B cell (primary cell): ENCODE data around the gene SYNE1. TPM values are rescaled to one million over a fixed set of nuclear protein-coding genes. Genes with fewer than 3 reads are reported as not detected.

ENCODE experiments used
- ATAC-seq: fragments of 200-7000 bp; cut with Tn5 transposase; one replicate; pipeline ENCODE4 v1.10.0; 2021; ENCODE audit warnings: low read depth, mild to moderate bottlenecking, moderate number of reproducible peaks, moderate library complexity
- CTCF ChIA-PET: fragments of 350-600 bp; sonication (Branson Sonifier 250); formaldehyde crosslinking; loops from one replicate; lab custom pipeline; 2021; ENCODE audit warnings: antibody characterized with exemption, inconsistent platforms; lab: Charles Lee
- POLR2A ChIA-PET: fragments of 350-600 bp; sonication (Branson Sonifier 250); formaldehyde crosslinking; loops from one replicate; lab custom pipeline; 2021; ENCODE audit warnings: antibody characterized with exemption; lab: Charles Lee
- DNase-seq: peaks from one replicate; pipeline ENCODE4 v3.0.0; 2013
- H2AFZ ChIP-seq: 2 replicates; pipeline ENCODE4 v1.6.1; 2012; ENCODE audit warnings: mild to moderate bottlenecking, low read depth, low read length; ENCODE audit not compliant: insufficient read depth, poor library complexity, severe bottlenecking
- H3K27ac ChIP-seq, 2 donors: 1 replicate in 1 of 2; 2 replicates in 1 of 2; pipeline ENCODE4 v1.5.1; 2012 to 2013; ENCODE audit warnings: low read length in 2 of 2, mild to moderate bottlenecking in 2 of 2, moderate library complexity in 1 of 2
- H3K27me3 ChIP-seq, 4 experiments: fragments of 200-600 bp in 1 of 4; sonication (generic) in 1 of 4; replicated peaks in 1 of 4; 1 replicate in 2 of 4; 2 replicates in 2 of 4; pipeline versions ENCODE4 v1.6.1 to v1.7.0; 2013 to 2016; ENCODE audit warnings: low read length in 3 of 4, mild to moderate bottlenecking in 2 of 4, mixed read lengths in 1 of 4, moderate library complexity in 1 of 4; ENCODE audit not compliant: insufficient read depth in 4 of 4, control insufficient read depth in 3 of 4; ENCODE audit errors: control extremely low read depth in 1 of 4
- H3K36me3 ChIP-seq, 2 experiments: replicated peaks in 1 of 2; 1 replicate in 1 of 2; 2 replicates in 1 of 2; pipeline versions ENCODE4 v1.6.1 to v1.7.1; 2013; ENCODE audit warnings: low read length in 1 of 2; ENCODE audit not compliant: insufficient read depth in 2 of 2, control insufficient read depth in 1 of 2; ENCODE audit errors: control extremely low read depth in 1 of 2, extremely low read depth in 1 of 2
- H3K4me1 ChIP-seq, 2 donors: fragments of 200-600 bp in 1 of 2; sonication (generic) in 1 of 2; 1 replicate in 1 of 2; 2 replicates in 1 of 2; pipeline versions ENCODE4 v1.5.1 to v1.6.1; 2013 to 2017; ENCODE audit warnings: low read length in 2 of 2; ENCODE audit not compliant: control insufficient read depth in 2 of 2, insufficient read depth in 2 of 2
- H3K4me2 ChIP-seq: replicated peaks from 2 replicates; pipeline ENCODE3; 2012; ENCODE audit warnings: mild to moderate bottlenecking, low read depth, low read length; ENCODE audit not compliant: poor library complexity, severe bottlenecking
- H3K4me3 ChIP-seq, 5 experiments: fragments of 200-600 bp in 1 of 5; sonication (generic) in 1 of 5; 1 replicate in 3 of 5; 2 replicates in 2 of 5; pipeline versions ENCODE4 v1.5.1 to v1.7.0; 2011 to 2016; ENCODE audit warnings: low read length in 4 of 5, mild to moderate bottlenecking in 4 of 5, low read depth in 2 of 5, control low read depth in 1 of 5, moderate library complexity in 1 of 5; ENCODE audit not compliant: insufficient read depth in 1 of 5; ENCODE audit errors: control extremely low read depth in 1 of 5, extremely low read depth in 1 of 5
- H3K79me2 ChIP-seq: fragments of 200-600 bp; sonication (generic); one replicate; pipeline ENCODE4 v1.6.0; 2016; ENCODE audit warnings: low read length; ENCODE audit not compliant: control insufficient read depth, insufficient read depth
- H3K9ac ChIP-seq: fragments of 200-600 bp; sonication (generic); 2 replicates; pipeline ENCODE4 v1.6.1; 2017; ENCODE audit warnings: mild to moderate bottlenecking, low read length, moderate library complexity
- H3K9me3 ChIP-seq, 3 donors: one replicate each; pipeline versions ENCODE4 v1.6.1 to v1.7.1; 2013; ENCODE audit warnings: low read length in 2 of 3; ENCODE audit not compliant: control insufficient read depth in 2 of 3, insufficient read depth in 1 of 3; ENCODE audit errors: control extremely low read depth in 1 of 3
- H4K20me1 ChIP-seq: 2 replicates; pipeline ENCODE4 v1.6.0; 2012; ENCODE audit warnings: mild to moderate bottlenecking, low read length; ENCODE audit not compliant: insufficient read depth, control insufficient read depth, poor library complexity, severe bottlenecking
- H3K27ac Mint-ChIP-seq: one replicate; pipeline ENCODE4 v1.8.0; 2021; ENCODE audit warnings: mixed read lengths
- H3K27me3 Mint-ChIP-seq: one replicate; pipeline ENCODE4 v1.8.0; 2021; ENCODE audit warnings: mixed read lengths
- H3K4me1 Mint-ChIP-seq: one replicate; pipeline ENCODE4 v1.8.0; 2021; ENCODE audit warnings: mixed read lengths
- H3K4me3 Mint-ChIP-seq: one replicate; pipeline ENCODE4 v1.8.0; 2021; ENCODE audit warnings: mixed read lengths
- H3K9me3 Mint-ChIP-seq: one replicate; pipeline ENCODE4 v1.8.0; 2022; ENCODE audit warnings: mixed read lengths; ENCODE audit not compliant: insufficient read depth
- EZH2 ChIP-seq: IDR thresholded peaks from 2 replicates; pipeline ENCODE4 v1.6.1; 2012; ENCODE audit warnings: borderline replicate concordance, low read depth, mild to moderate bottlenecking, moderate library complexity, low read length; ENCODE audit not compliant: insufficient read depth, poor library complexity, severe bottlenecking
- WGBS: methylation state at CpG from one replicate; pipeline ENCODE4 v1.1.5; 2013; ENCODE audit warnings: missing lambda C conversion rate; ENCODE audit not compliant: insufficient coverage; 5-methylcytosine and 5-hydroxymethylcytosine counted together
- intact Hi-C: fragments of 100-400 bp; cut with micrococcal nuclease; formaldehyde crosslinking; loops from one replicate; pipeline ENCODE4 v1.10.0; 2022
- polyA plus RNA-seq: library from polyadenylated mRNA; depleted of rRNA; stranded (reverse); fragments of >200 nt; gene quantifications from 2 replicates; pipeline ENCODE4 v1.2.3, GENCODE V29; 2012
- total RNA-seq, 2 donors: library from RNA; stranded (reverse); fragments of 120-200 nt in 1 of 2; gene quantifications; 1 replicate in 1 of 2; 2 replicates in 1 of 2; pipeline versions ENCODE4 v1.2.3 to v1.2.4, GENCODE V29; 2013 to 2022
- TF ChIP-seq, protein P1 (sequence below): fragments of 200-600 bp; IDR thresholded peaks from one replicate; pipeline ENCODE4 v1.8.0; 2022; ENCODE audit warnings: antibody characterized with exemption, mild to moderate bottlenecking

Gene SYNE1
- total and polyA plus RNA-seq, 2 donors (not counting 1 experiment from before 2014, with no cell fraction given), result 49.2 to 108 TPM

DNA sequence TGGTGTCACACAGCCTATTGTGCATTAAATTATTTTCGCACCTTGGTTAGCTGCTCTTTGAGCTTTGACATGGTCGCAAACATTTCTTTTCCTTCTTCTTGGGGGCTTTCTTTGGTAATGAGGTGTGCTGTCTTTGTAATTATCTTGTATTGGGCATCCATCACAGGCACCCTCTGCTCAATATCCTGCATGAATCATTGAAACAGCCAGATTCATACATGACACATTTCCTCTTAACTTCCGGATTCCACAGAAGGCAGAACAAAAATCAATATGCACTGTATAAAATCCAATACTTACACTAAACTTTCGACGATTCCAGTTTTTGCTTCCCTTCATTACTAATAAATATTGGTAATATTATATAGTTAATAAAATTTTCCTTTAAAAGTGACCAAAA lies 175.6 kb downstream of the SYNE1 start:
- Mint-ChIP-seq H3K27me3 (peaks cover 12% of the 10 kb centered on the region), H3K4me1 (peaks cover 4% of the 10 kb centered on the region), H3K9me3 (no peaks in the 10 kb centered on the region), H3K27ac (no peak overlapping the region), H3K4me3 (no peak overlapping the region)
- ATAC-seq (no peak), DNase-seq (no peak)
- no CpG with 5 or more reads among the region's 5 CpGs for WGBS
- Histone ChIP-seq H3K4me2 (no peak overlapping the region), H3K27me3 (no peaks in the 10 kb centered on the region), H3K79me2 (no peaks in the 10 kb centered on the region), H3K9me3 (no peaks in the 10 kb centered on the region), H3K36me3 (no peaks in the 10 kb centered on the region), H3K9ac (no peak overlapping the region), H3K4me3 (no peak overlapping the region), H4K20me1 (no peaks in the 10 kb centered on the region), H3K27ac (no peak overlapping the region), H2AFZ (no peak overlapping the region), H3K4me1 (no peaks in the 10 kb centered on the region)
- intact Hi-C loops, result no loop called here
- ChIA-PET CTCF (interaction anchor here (0.5 kb wide), 1 partner anchor 439 kb away, joined by 3 read pairs; no protein-coding TSS in a partner anchor), POLR2A (no interaction called here)
- TF ChIP-seq, protein P1, sequence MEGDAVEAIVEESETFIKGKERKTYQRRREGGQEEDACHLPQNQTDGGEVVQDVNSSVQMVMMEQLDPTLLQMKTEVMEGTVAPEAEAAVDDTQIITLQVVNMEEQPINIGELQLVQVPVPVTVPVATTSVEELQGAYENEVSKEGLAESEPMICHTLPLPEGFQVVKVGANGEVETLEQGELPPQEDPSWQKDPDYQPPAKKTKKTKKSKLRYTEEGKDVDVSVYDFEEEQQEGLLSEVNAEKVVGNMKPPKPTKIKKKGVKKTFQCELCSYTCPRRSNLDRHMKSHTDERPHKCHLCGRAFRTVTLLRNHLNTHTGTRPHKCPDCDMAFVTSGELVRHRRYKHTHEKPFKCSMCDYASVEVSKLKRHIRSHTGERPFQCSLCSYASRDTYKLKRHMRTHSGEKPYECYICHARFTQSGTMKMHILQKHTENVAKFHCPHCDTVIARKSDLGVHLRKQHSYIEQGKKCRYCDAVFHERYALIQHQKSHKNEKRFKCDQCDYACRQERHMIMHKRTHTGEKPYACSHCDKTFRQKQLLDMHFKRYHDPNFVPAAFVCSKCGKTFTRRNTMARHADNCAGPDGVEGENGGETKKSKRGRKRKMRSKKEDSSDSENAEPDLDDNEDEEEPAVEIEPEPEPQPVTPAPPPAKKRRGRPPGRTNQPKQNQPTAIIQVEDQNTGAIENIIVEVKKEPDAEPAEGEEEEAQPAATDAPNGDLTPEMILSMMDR, result no peak
- no peak for TF ChIP-seq EZH2

DNA sequence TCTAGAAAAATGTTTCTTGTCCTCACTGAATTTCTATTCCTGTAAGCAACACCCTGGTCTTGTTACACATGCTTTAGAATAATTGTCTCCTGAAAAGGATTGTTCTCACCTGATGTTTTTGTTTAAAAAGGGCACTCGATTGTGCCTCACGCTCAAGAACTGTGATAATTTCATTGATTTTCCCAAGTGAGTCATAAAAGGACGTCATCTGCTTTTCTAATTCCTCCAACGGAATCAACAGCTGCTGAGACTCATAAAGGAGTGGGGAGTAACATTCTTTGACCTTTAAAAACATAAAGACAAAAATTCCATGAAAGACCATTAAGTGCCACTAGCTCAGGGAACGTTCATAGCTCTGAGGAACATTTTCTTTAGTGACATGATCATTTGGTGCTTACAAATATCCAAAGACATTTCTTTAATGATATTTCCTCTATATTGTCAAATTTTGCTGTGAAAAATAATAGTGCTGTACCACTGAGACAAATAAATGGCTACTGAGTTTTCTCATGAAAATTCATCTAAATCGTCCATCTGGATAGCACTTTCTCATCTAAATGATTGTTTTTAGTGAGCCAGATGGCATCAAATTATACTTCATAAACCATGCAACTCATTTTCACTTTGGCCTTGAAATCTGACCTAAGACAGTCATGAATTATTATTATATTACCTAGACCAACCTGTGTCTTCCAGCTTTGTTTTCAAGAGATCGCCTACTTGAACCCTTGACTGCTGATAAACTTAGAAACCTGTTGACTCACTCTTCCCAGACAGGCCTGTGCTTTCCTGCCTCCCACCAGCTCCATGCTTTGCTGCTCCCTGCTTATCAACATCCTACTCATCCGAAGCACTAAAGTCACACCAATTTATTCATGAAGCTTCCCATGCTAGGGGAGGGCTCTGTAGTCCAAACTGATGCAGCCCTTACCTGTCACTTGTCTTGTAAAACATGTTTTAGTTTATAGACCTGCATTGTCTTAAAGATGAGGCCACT lies 178.2 kb downstream of the SYNE1 start:
- Histone ChIP-seq H3K9ac (no peak overlapping the region), H3K9me3 (no peaks in the 10 kb centered on the region), H3K4me3 (no peak overlapping the region), H2AFZ (no peak overlapping the region), H4K20me1 (no peaks in the 10 kb centered on the region), H3K27me3 (no peaks in the 10 kb centered on the region), H3K4me2 (no peak overlapping the region), H3K27ac (no peak overlapping the region), H3K36me3 (no peaks in the 10 kb centered on the region), H3K79me2 (no peaks in the 10 kb centered on the region), H3K4me1 (no peaks in the 10 kb centered on the region)
- ChIA-PET POLR2A (no interaction called here), CTCF (no interaction called here)
- Mint-ChIP-seq H3K9me3 (no peaks in the 10 kb centered on the region), H3K27me3 (peaks cover 4% of the 10 kb centered on the region), H3K4me1 (peaks cover 4% of the 10 kb centered on the region), H3K4me3 (no peak overlapping the region), H3K27ac (no peak overlapping the region)
- intact Hi-C loops, result no loop called here
- DNase-seq (no peak), ATAC-seq (no peak)
- 100% methylated on average over 2 of the region's 8 CpGs for WGBS
- TF ChIP-seq EZH2, result no peak
- TF ChIP-seq, protein P1, result no peak
